Measurements from ENCODE around the gene INHBE. TPM values are rescaled to one million over a fixed set of nuclear protein-coding genes. Genes with fewer than 3 reads are reported as not detected.

The INHBE gene
- total and polyA plus RNA-seq, 2 experiments from 2014 or later = 5.6 to 29.0 TPM

- no peak for ATAC-seq
- Histone ChIP-seq H3K4me3 (no peak overlapping the region), H3K27me3 (ENCODE audit: insufficient read depth) (no peaks in the 10 kb centered on the region), H3K9me2 (ENCODE audit: insufficient read depth) (no peaks in the 10 kb centered on the region), H2AFZ (no peak overlapping the region), H3K4me2 (no peak overlapping the region), H3F3A (replicated peaks; ENCODE audit: low read depth) (no peaks in the 10 kb centered on the region), H3K36me3 (ENCODE audit: insufficient read depth) (no peaks in the 10 kb centered on the region), H3K27ac (ENCODE audit: low read depth) (peak overlapping the region; percentile 18; the same call in 1 of the 2 replicates), H3K79me2 (replicated peaks; ENCODE audit: insufficient read depth) (peaks cover 11% of the 10 kb centered on the region), H4K20me1 (replicated peaks; ENCODE audit: insufficient read depth) (peaks cover 13% of the 10 kb centered on the region), H3K4me1 (ENCODE audit: insufficient read depth) (peaks cover 8% of the 10 kb centered on the region; the same call in 1 of the 2 replicates)
- no peak for DNase-seq (ENCODE audit: low spot score)
- Mint-ChIP-seq H3K27ac (no peak overlapping the region), H3K36me3 (ENCODE audit: low read depth) (no peaks in the 10 kb centered on the region), H3K4me3 (no peak overlapping the region), H3K9me3 (no peaks in the 10 kb centered on the region), H3K4me1 (peaks cover 14% of the 10 kb centered on the region), H3K27me3 (ENCODE audit: insufficient read depth, low read depth, poor library complexity) (peaks cover 2% of the 10 kb centered on the region)
- TF ChIP-seq ZNF462 (CRISPR knock-in tag; IDR thresholded peaks at IDR 0.05) (no peak), CTCF (conservative IDR thresholded peaks at IDR 0.05; ENCODE audit: low read depth in 2 of 2) (no peak), STAT1 (IDR thresholded peaks at IDR 0.05; ENCODE audit: unreplicated experiment) (no peak), NANOG (IDR thresholded peaks at IDR 0.05; ENCODE audit: borderline replicate concordance) (no peak), ZNF331 (CRISPR knock-in tag; IDR thresholded peaks at IDR 0.05; ENCODE audit: low read depth) (no peak), EZH2 (IDR thresholded peaks at IDR 0.05; ENCODE audit: low read depth, unreplicated experiment) (no peak), ZNF114 (CRISPR knock-in tag; IDR thresholded peaks at IDR 0.05) (no peak)
These were observed 36.9 kb upstream of the INHBE start for GRCh38 chr12:57418255-57418654.
